Upper lobe of left lung (tissue), 4 donors: ENCODE data around the gene CRTAC1.

ENCODE experiments used
- POLR2A ChIP-seq, 4 donors: fragments of 450-650 bp; IDR thresholded peaks; one replicate each; pipeline ENCODE4 v1.5.1; 2016 to 2017; ENCODE audit warnings: antibody characterized with exemption in 4 of 4, mild to moderate bottlenecking in 2 of 4
- POLR2AphosphoS5 ChIP-seq, 2 donors: sonication (generic); formaldehyde crosslinking; IDR thresholded peaks; one replicate each; pipeline ENCODE4 v1.5.1; 2017; ENCODE audit warnings: antibody characterized with exemption in 2 of 2
- TF ChIP-seq, protein P1 (sequence below), 6 experiments: fragments of 450-650 bp in 4 of 6; fragments of 200-600 bp in 2 of 6; sonication (generic) in 2 of 6; IDR thresholded peaks; one replicate each; pipeline ENCODE4 v1.5.1; 2016 to 2019; ENCODE audit warnings: antibody characterized with exemption in 6 of 6

DNA sequence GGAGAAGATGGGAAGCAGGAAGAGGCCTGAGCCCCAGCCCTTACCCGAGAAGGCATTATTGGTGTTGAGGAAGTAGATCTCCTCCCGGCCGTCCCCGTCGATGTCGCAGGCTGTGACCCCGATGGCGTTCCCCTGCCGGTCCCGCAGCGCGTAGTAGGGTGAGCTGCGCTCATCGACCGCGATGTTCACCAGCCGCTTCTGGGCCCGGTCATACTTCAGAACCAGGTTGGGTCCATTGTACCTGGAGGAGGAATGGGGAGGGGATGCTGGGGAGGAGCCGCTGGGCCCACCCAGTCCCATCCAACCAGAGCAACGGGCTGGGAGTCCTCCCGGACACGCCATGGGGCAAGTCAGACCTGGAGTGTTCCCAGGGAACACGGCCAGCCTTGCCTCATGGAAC, 94.3 kb downstream of the CRTAC1 start:
- TF ChIP-seq, protein P1, sequence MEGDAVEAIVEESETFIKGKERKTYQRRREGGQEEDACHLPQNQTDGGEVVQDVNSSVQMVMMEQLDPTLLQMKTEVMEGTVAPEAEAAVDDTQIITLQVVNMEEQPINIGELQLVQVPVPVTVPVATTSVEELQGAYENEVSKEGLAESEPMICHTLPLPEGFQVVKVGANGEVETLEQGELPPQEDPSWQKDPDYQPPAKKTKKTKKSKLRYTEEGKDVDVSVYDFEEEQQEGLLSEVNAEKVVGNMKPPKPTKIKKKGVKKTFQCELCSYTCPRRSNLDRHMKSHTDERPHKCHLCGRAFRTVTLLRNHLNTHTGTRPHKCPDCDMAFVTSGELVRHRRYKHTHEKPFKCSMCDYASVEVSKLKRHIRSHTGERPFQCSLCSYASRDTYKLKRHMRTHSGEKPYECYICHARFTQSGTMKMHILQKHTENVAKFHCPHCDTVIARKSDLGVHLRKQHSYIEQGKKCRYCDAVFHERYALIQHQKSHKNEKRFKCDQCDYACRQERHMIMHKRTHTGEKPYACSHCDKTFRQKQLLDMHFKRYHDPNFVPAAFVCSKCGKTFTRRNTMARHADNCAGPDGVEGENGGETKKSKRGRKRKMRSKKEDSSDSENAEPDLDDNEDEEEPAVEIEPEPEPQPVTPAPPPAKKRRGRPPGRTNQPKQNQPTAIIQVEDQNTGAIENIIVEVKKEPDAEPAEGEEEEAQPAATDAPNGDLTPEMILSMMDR (IDR thresholded peaks at IDR 0.05) = no peak
- TF ChIP-seq POLR2A (IDR thresholded peaks at IDR 0.05) (no peak), POLR2AphosphoS5 (IDR thresholded peaks at IDR 0.05) (no peak)
